WTC11 (cell line): ENCODE results near the gene IMPDH2. TPM values are rescaled to one million over a fixed set of nuclear protein-coding genes. Genes with fewer than 3 reads are reported as not detected.

ENCODE experiments used
- FOXK1 ChIP-seq: sonication (generic); formaldehyde crosslinking; IDR thresholded peaks from 2 replicates; pipeline ENCODE4 v1.8.0; 2022; ENCODE audit warnings: mild to moderate bottlenecking, moderate library complexity, missing genetic modification reagents
- JUN ChIP-seq: sonication (generic); formaldehyde crosslinking; IDR thresholded peaks from 2 replicates; pipeline ENCODE4 v1.8.0; 2023; ENCODE audit warnings: mild to moderate bottlenecking, missing genetic modification reagents
- MYBL2 ChIP-seq: sonication (generic); formaldehyde crosslinking; IDR thresholded peaks from 2 replicates; pipeline ENCODE4 v1.8.1; 2023; ENCODE audit warnings: mild to moderate bottlenecking, moderate library complexity, missing genetic modification reagents
- NFATC4 ChIP-seq: fragments of 250-450 bp; sonication (Bioruptor Pico); IDR thresholded peaks from 2 replicates; pipeline ENCODE4 v1.9.0; 2021; ENCODE audit warnings: mild to moderate bottlenecking
- NR1H2 ChIP-seq: sonication (generic); formaldehyde crosslinking; IDR thresholded peaks from 2 replicates; pipeline ENCODE4 v1.9.0; 2021; ENCODE audit warnings: mild to moderate bottlenecking, moderate library complexity, missing genetic modification reagents
- SMAD3 ChIP-seq: sonication (generic); formaldehyde crosslinking; IDR thresholded peaks from 2 replicates; pipeline ENCODE4 v1.8.0; 2022; ENCODE audit warnings: missing genetic modification reagents, mild to moderate bottlenecking, borderline replicate concordance
- TEAD4 ChIP-seq: sonication (generic); formaldehyde crosslinking; IDR thresholded peaks from 2 replicates; pipeline ENCODE4 v1.8.0; 2022; ENCODE audit warnings: mild to moderate bottlenecking, missing genetic modification reagents
- ZNF121 ChIP-seq: sonication (generic); formaldehyde crosslinking; IDR thresholded peaks from 2 replicates; pipeline ENCODE4 v1.8.0; 2023; ENCODE audit warnings: missing genetic modification reagents
- ZNF219 ChIP-seq: sonication (generic); formaldehyde crosslinking; IDR thresholded peaks from 2 replicates; pipeline ENCODE4 v1.8.0; 2023; ENCODE audit warnings: missing genetic modification reagents, mild to moderate bottlenecking, borderline replicate concordance
- ZNF263 ChIP-seq: sonication (generic); formaldehyde crosslinking; IDR thresholded peaks from 2 replicates; pipeline ENCODE4 v1.8.1; 2022; ENCODE audit warnings: low read depth, mild to moderate bottlenecking, moderate library complexity, missing genetic modification reagents
- total RNA-seq: library from RNA; stranded (reverse); gene quantifications from 3 replicates; pipeline ENCODE4 v1.2.3, GENCODE V29; 2021
- TF ChIP-seq, protein P1 (sequence below): fragments of 250-450 bp; sonication (Bioruptor Pico); IDR thresholded peaks from 2 replicates; pipeline ENCODE4 v1.9.0; 2021; ENCODE audit warnings: moderate library complexity, mild to moderate bottlenecking, inconsistent platforms, borderline replicate concordance
- TF ChIP-seq, protein P2 (sequence below): sonication (generic); formaldehyde crosslinking; IDR thresholded peaks from 2 replicates; pipeline ENCODE4 v1.8.1; 2022; ENCODE audit warnings: missing genetic modification reagents, borderline replicate concordance
- TF ChIP-seq, protein P3 (sequence below): fragments of 200-600 bp; IDR thresholded peaks from 2 replicates; pipeline ENCODE4 v1.8.0; 2022; ENCODE audit warnings: antibody characterized with exemption
- TF ChIP-seq, protein P4 (sequence below): sonication (generic); formaldehyde crosslinking; IDR thresholded peaks from 2 replicates; pipeline ENCODE4 v1.8.0; 2023; ENCODE audit warnings: mild to moderate bottlenecking, missing genetic modification reagents
- TF ChIP-seq, protein P5 (sequence below): sonication (generic); formaldehyde crosslinking; IDR thresholded peaks from 2 replicates; pipeline ENCODE4 v1.8.0; 2022; ENCODE audit warnings: mild to moderate bottlenecking, missing genetic modification reagents
- TF ChIP-seq, protein P6 (sequence below): sonication (generic); formaldehyde crosslinking; IDR thresholded peaks from 2 replicates; pipeline ENCODE4 v1.8.1; 2022; ENCODE audit warnings: low read depth, missing genetic modification reagents, borderline replicate concordance
- TF ChIP-seq, protein P7 (sequence below): sonication (generic); formaldehyde crosslinking; IDR thresholded peaks from 2 replicates; pipeline ENCODE4 v1.8.1; 2022; ENCODE audit warnings: low read depth, mild to moderate bottlenecking, moderate library complexity, missing genetic modification reagents, borderline replicate concordance
- TF ChIP-seq, protein P8 (sequence below): sonication (generic); formaldehyde crosslinking; IDR thresholded peaks from 2 replicates; pipeline ENCODE4 v1.8.0; 2022; ENCODE audit warnings: missing genetic modification reagents

Gene IMPDH2
- total RNA-seq, 1 experiment from 2014 or later: 452 TPM

DNA sequence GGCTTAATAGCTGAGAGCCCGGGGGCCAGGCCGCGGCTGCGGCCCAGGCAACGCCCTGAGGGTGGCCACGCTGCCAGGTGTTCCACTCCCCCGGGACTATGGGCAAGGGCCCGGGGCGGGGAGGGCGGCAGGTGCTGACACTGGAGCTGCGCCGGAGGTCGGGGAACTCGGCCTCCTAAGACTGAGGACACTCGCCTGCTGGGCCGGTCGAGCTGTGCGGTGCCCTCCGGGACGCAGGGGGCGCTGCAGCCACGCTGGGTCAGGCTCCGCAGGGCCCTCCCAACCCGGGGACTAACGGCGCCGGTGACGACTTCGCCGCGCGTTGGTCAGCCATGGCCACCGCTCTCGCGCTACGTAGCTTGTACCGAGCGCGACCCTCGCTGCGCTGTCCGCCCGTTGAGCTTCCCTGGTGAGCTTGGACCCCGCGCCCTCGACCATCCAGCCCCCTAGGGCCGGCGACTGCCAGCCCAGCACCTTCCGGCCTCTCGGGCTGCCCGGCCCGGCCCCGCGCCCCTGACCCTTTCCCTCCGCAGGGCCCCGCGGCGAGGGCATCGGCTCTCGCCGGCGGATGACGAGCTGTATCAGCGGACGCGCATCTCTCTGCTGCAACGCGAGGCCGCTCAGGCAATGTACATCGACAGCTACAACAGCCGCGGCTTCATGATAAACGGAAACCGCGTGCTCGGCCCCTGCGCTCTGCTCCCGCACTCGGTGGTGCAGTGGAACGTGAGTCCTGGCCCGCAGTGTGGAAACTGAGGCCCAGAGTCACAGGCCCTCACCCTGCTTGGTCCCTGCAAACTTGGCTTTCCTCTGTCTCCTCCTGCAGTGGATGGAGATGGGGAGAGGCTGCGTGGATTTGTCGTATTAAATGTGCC is 7.1 kb downstream of the IMPDH2 start, which contains the start of gene NDUFAF3 (continued):
- TF ChIP-seq, protein P1, sequence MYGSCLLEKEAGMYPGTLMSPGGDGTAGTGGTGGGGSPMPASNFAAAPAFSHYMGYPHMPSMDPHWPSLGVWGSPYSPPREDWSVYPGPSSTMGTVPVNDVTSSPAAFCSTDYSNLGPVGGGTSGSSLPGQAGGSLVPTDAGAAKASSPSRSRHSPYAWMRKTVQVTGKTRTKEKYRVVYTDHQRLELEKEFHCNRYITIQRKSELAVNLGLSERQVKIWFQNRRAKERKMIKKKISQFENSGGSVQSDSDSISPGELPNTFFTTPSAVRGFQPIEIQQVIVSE: no peak
- TF ChIP-seq ZNF121 (CRISPR knock-in tag) (no peak), TEAD4 (CRISPR knock-in tag) (no peak), ZNF219 (CRISPR knock-in tag) (no peak), JUN (no peak), MYBL2 (CRISPR knock-in tag) (peak; percentile 95), NFATC4 (no peak), SMAD3 (CRISPR knock-in tag) (no peak), FOXK1 (CRISPR knock-in tag) (peak; percentile 81; the same call in 1 of the 2 replicates), NR1H2 (CRISPR knock-in tag) (no peak), ZNF263 (no peak)
- TF ChIP-seq, protein P2, sequence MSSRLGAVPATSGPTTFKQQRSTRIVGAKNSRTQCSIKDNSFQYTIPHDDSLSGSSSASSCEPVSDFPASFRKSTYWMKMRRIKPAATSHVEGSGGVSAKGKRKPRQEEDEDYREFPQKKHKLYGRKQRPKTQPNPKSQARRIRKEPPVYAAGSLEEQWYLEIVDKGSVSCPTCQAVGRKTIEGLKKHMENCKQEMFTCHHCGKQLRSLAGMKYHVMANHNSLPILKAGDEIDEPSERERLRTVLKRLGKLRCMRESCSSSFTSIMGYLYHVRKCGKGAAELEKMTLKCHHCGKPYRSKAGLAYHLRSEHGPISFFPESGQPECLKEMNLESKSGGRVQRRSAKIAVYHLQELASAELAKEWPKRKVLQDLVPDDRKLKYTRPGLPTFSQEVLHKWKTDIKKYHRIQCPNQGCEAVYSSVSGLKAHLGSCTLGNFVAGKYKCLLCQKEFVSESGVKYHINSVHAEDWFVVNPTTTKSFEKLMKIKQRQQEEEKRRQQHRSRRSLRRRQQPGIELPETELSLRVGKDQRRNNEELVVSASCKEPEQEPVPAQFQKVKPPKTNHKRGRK: no peak
- TF ChIP-seq, protein P3, sequence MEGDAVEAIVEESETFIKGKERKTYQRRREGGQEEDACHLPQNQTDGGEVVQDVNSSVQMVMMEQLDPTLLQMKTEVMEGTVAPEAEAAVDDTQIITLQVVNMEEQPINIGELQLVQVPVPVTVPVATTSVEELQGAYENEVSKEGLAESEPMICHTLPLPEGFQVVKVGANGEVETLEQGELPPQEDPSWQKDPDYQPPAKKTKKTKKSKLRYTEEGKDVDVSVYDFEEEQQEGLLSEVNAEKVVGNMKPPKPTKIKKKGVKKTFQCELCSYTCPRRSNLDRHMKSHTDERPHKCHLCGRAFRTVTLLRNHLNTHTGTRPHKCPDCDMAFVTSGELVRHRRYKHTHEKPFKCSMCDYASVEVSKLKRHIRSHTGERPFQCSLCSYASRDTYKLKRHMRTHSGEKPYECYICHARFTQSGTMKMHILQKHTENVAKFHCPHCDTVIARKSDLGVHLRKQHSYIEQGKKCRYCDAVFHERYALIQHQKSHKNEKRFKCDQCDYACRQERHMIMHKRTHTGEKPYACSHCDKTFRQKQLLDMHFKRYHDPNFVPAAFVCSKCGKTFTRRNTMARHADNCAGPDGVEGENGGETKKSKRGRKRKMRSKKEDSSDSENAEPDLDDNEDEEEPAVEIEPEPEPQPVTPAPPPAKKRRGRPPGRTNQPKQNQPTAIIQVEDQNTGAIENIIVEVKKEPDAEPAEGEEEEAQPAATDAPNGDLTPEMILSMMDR: peak; percentile 88
- TF ChIP-seq, protein P4, sequence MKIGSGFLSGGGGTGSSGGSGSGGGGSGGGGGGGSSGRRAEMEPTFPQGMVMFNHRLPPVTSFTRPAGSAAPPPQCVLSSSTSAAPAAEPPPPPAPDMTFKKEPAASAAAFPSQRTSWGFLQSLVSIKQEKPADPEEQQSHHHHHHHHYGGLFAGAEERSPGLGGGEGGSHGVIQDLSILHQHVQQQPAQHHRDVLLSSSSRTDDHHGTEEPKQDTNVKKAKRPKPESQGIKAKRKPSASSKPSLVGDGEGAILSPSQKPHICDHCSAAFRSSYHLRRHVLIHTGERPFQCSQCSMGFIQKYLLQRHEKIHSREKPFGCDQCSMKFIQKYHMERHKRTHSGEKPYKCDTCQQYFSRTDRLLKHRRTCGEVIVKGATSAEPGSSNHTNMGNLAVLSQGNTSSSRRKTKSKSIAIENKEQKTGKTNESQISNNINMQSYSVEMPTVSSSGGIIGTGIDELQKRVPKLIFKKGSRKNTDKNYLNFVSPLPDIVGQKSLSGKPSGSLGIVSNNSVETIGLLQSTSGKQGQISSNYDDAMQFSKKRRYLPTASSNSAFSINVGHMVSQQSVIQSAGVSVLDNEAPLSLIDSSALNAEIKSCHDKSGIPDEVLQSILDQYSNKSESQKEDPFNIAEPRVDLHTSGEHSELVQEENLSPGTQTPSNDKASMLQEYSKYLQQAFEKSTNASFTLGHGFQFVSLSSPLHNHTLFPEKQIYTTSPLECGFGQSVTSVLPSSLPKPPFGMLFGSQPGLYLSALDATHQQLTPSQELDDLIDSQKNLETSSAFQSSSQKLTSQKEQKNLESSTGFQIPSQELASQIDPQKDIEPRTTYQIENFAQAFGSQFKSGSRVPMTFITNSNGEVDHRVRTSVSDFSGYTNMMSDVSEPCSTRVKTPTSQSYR (CRISPR knock-in tag): peak; percentile 75; the same call in 1 of the 2 replicates
- TF ChIP-seq, protein P5, sequence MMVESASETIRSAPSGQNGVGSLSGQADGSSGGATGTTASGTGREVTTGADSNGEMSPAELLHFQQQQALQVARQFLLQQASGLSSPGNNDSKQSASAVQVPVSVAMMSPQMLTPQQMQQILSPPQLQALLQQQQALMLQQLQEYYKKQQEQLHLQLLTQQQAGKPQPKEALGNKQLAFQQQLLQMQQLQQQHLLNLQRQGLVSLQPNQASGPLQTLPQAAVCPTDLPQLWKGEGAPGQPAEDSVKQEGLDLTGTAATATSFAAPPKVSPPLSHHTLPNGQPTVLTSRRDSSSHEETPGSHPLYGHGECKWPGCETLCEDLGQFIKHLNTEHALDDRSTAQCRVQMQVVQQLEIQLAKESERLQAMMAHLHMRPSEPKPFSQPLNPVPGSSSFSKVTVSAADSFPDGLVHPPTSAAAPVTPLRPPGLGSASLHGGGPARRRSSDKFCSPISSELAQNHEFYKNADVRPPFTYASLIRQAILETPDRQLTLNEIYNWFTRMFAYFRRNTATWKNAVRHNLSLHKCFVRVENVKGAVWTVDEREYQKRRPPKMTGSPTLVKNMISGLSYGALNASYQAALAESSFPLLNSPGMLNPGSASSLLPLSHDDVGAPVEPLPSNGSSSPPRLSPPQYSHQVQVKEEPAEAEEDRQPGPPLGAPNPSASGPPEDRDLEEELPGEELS (CRISPR knock-in tag): no peak
- TF ChIP-seq, protein P6, sequence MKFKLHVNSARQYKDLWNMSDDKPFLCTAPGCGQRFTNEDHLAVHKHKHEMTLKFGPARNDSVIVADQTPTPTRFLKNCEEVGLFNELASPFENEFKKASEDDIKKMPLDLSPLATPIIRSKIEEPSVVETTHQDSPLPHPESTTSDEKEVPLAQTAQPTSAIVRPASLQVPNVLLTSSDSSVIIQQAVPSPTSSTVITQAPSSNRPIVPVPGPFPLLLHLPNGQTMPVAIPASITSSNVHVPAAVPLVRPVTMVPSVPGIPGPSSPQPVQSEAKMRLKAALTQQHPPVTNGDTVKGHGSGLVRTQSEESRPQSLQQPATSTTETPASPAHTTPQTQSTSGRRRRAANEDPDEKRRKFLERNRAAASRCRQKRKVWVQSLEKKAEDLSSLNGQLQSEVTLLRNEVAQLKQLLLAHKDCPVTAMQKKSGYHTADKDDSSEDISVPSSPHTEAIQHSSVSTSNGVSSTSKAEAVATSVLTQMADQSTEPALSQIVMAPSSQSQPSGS (CRISPR knock-in tag): no peak
- TF ChIP-seq, protein P7, sequence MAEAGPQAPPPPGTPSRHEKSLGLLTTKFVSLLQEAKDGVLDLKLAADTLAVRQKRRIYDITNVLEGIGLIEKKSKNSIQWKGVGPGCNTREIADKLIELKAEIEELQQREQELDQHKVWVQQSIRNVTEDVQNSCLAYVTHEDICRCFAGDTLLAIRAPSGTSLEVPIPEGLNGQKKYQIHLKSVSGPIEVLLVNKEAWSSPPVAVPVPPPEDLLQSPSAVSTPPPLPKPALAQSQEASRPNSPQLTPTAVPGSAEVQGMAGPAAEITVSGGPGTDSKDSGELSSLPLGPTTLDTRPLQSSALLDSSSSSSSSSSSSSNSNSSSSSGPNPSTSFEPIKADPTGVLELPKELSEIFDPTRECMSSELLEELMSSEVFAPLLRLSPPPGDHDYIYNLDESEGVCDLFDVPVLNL: no peak
- TF ChIP-seq, protein P8, sequence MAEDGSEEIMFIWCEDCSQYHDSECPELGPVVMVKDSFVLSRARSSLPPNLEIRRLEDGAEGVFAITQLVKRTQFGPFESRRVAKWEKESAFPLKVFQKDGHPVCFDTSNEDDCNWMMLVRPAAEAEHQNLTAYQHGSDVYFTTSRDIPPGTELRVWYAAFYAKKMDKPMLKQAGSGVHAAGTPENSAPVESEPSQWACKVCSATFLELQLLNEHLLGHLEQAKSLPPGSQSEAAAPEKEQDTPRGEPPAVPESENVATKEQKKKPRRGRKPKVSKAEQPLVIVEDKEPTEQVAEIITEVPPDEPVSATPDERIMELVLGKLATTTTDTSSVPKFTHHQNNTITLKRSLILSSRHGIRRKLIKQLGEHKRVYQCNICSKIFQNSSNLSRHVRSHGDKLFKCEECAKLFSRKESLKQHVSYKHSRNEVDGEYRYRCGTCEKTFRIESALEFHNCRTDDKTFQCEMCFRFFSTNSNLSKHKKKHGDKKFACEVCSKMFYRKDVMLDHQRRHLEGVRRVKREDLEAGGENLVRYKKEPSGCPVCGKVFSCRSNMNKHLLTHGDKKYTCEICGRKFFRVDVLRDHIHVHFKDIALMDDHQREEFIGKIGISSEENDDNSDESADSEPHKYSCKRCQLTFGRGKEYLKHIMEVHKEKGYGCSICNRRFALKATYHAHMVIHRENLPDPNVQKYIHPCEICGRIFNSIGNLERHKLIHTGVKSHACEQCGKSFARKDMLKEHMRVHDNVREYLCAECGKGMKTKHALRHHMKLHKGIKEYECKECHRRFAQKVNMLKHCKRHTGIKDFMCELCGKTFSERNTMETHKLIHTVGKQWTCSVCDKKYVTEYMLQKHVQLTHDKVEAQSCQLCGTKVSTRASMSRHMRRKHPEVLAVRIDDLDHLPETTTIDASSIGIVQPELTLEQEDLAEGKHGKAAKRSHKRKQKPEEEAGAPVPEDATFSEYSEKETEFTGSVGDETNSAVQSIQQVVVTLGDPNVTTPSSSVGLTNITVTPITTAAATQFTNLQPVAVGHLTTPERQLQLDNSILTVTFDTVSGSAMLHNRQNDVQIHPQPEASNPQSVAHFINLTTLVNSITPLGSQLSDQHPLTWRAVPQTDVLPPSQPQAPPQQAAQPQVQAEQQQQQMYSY (CRISPR knock-in tag): no peak
